Measurements from ENCODE around the gene SPATA2L.

GRCh38 chr16:89744813-89745212 is 43.3 kb upstream of the SPATA2L start:
- TF ChIP-seq CTCF (IDR thresholded peaks at IDR 0.05) (no peak), POLR2A (IDR thresholded peaks at IDR 0.05) (no peak)
